Dedifferentiated amniotic fluid mesenchymal stem cell (primary cell): Measurements from ENCODE around the gene GTF2A1.

Experiments used
- DNase-seq: peaks from one replicate; pipeline ENCODE4 v3.0.0-alpha.2; 2016; ENCODE audit errors: extremely low spot score

GTF2A1 gene

GRCh38 chr14:81178063-81178462 is 42.7 kb downstream of the GTF2A1 start:
- no peak for DNase-seq

- DNase-seq, result no peak
Observed at GRCh38 chr14:81177225-81177624, 43.5 kb downstream of the GTF2A1 start.

GRCh38 chr14:81176241-81176640 is 44.5 kb downstream of the GTF2A1 start:
- no peak for DNase-seq

- no peak for DNase-seq
Observed at GRCh38 chr14:81172881-81173280, 47.9 kb downstream of the GTF2A1 start.

GRCh38 chr14:81172353-81172752 is 48.4 kb downstream of the GTF2A1 start:
- DNase-seq, result no peak

GRCh38 chr14:81170829-81171195 is 49.9 kb downstream of the GTF2A1 start:
- DNase-seq, result no peak

- peak; percentile 89 for DNase-seq
Observed at GRCh38 chr14:81170104-81170828, 50.5 kb downstream of the GTF2A1 start.

GRCh38 chr14:81169711-81170103 is 51.1 kb downstream of the GTF2A1 start:
- DNase-seq, result no peak

GRCh38 chr14:81169267-81169666 is 51.5 kb downstream of the GTF2A1 start:
- DNase-seq, result no peak

GRCh38 chr14:81166121-81166520 is 54.6 kb downstream of the GTF2A1 start:
- no peak for DNase-seq

- no peak for DNase-seq
Observed at GRCh38 chr14:81165188-81165587, 55.6 kb downstream of the GTF2A1 start.

GRCh38 chr14:81164167-81164774 is 56.5 kb downstream of the GTF2A1 start:
- DNase-seq, result no peak

GRCh38 chr14:81162941-81163340 is 57.8 kb downstream of the GTF2A1 start:
- DNase-seq, result no peak

GRCh38 chr14:81161749-81162148 is 59.0 kb downstream of the GTF2A1 start:
- no peak for DNase-seq

GRCh38 chr14:81161088-81161487 is 59.7 kb downstream of the GTF2A1 start:
- no peak for DNase-seq

- no peak for DNase-seq
Observed at GRCh38 chr14:81157431-81157830, 63.3 kb downstream of the GTF2A1 start.

GRCh38 chr14:81153187-81153586 is 67.6 kb downstream of the GTF2A1 start:
- DNase-seq, result no peak

- no peak for DNase-seq
Observed at GRCh38 chr14:81148635-81149034, 72.1 kb downstream of the GTF2A1 start.

- no peak for DNase-seq
Observed at GRCh38 chr14:81147140-81147897, 73.4 kb downstream of the GTF2A1 start.

- no peak for DNase-seq
Observed at GRCh38 chr14:81144824-81145603, 75.7 kb downstream of the GTF2A1 start.

- no peak for DNase-seq
Observed at GRCh38 chr14:81143793-81144192, 77.0 kb downstream of the GTF2A1 start.

- DNase-seq, result no peak
Observed at GRCh38 chr14:81141426-81141825, 79.3 kb downstream of the GTF2A1 start.
